HG03521 (cell line): ENCODE data around the gene AKIRIN2.
A peak's percentile ranks its signal among the peaks of the same experiment; 100 is the strongest.

Experiments used
- ATAC-seq: cut with Tn5 transposase; IDR thresholded peaks from one replicate; pipeline ENCODE4 v1.9.1; 2021; ENCODE audit warnings: mild to moderate bottlenecking, moderate library complexity; ENCODE audit not compliant: unreplicated experiment

AKIRIN2 gene

GRCh38 chr6:87658516-87658915 lies 43.5 kb downstream of the AKIRIN2 start:
- no peak for ATAC-seq

DNA sequence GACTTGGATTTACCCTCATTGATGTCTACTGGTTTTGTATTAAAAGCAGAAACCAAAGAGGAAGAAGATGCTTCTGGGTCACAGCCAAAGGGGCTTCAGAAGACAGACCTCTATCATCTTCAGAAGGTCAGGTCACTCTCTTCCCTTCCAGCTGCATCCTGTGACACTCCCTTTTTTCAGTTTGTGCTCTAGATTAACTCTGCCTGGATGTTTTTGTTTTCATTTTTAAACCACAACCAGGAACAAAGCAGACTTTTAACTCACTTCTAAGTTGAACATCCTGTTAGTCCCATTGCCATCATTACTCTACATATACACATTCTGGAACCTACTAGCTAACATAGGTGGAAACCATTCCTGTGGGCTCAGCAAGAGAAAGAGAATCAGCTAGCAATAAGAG lies 45.2 kb downstream of the AKIRIN2 start:
- peak; percentile 58 for ATAC-seq

DNA sequence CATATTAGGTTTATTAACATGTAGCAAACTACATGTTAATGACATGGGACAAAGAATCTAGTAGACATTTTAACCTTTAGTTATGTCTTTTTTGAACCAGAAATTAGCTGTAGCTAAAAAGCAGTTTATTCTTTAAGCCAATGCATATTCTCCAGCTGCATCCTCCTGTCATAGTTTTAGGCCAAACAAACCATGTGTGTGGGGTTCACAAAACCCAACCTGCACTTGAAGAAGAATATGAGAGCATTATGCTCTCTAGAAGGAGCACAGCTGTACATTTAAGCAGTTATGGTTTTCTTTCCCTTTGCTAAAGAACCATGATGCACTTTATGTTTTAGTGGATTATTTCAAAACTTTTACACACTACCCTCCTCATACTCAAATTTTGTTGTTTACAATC lies 46.2 kb downstream of the AKIRIN2 start:
- no peak for ATAC-seq

DNA sequence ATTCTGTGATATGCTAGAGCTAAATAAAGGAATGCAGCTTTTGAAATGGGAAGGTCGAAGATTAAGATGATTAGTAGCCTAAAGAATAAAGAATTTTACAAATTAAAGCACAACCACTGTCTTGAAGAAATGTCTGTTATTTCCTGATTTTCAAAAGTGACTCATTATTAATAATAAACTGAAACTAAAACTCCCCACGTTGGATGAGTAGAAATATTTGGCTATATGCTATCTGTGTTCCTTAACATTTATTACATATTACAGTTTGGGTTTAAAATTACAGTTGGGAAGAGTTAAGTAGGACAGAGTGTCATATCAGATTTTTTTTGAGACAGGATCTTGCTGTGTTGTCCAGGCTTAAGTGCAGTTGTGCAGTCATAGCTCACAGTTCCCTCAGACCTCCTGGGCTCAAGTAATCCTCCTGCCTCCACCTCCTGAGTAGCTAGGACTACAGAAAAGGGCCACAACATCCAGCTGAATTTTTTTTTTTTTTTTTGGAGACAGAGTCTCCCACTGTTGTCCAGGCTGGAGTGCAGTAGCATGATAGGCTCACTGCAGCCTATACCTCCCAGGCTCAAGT lies 47.1 kb downstream of the AKIRIN2 start:
- no peak for ATAC-seq

DNA sequence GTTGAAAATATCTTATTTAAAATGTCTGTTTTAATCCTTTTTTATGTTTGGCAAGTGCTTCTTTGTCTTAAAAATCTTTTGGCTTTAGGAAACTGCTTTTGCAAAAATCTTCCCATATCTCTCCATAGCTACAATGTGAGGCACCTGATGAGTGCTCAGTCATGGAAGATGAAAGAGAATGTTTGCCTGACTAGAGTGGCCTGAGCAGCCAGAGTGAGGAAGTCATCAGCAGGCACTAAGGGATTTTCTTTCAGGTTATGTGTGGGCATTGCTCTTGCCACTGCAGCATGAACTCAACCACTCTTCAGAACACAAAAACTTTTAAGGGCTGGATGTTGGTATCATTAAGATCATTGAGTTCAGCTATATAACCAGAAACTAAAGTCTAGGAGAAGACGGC lies 47.9 kb downstream of the AKIRIN2 start:
- no peak for ATAC-seq

DNA sequence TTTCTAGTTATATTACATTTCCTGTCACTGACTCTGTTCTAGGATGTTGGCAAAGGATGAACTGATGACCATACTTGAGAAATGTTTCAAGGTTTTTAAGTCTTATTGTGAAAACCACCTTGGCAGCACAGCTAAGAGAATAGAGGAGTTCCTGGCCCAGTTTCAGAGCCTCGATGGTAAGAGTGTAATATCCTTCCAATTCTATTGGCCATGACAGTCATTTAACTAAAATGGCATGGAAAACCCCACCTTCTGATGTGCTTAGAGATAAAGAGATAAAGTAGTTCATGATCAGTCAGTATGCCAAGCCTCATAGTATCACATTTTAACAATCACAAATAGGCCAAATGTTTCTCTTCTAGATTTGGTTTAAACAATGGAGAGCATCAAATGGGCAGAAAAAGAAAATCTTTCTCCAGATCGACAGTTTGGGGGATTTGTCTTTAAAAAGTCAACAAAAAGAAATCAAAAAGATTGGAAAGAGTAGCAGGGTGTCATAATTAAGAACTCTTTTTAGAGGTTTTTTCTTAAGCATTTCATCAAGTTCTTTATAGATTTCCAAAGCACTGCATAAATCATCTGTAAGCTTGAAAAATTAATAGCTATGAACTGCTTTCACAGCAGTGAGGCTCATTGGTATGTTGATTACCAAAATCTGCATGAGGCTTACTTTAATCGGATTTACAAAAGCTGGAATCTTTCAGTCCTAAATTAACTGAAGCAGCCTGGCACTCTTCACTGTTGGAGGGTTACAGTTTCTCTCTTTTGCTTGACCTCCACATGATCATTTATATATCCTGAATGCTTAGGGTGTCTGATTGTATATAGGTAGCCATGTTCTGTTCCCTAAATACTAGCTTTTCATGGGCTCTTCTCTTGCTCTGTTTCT lies 48.7 kb downstream of the AKIRIN2 start:
- no peak for ATAC-seq

GRCh38 chr6:87645080-87645479 lies 57.0 kb downstream of the AKIRIN2 start:
- ATAC-seq, result no peak

- ATAC-seq, result no peak
These were observed 60.9 kb downstream of the AKIRIN2 start for GRCh38 chr6:87641065-87641692.

- ATAC-seq, result no peak
These were observed 62.7 kb downstream of the AKIRIN2 start for GRCh38 chr6:87639373-87639772.

DNA sequence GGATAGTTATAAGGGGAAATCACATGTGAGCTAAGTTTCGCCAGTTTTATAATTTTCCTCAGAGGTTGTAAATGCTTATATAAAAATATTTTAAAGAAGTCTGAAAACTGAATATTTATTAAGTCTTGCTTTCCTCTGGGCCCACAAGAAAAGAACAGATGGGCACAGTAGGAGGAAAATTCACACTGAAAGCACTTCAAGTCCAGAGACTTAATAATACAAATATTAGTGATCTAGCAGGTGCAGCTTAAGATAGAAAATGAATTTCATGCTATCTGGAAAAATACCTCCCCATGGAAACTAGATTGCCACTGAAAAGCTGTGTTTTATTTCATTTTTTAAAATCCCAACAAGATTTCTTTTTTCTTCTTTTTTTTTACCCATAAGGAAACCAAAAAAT lies 64.9 kb downstream of the AKIRIN2 start:
- ATAC-seq, result no peak

GRCh38 chr6:87636315-87636714 lies 65.7 kb downstream of the AKIRIN2 start:
- ATAC-seq, result no peak

DNA sequence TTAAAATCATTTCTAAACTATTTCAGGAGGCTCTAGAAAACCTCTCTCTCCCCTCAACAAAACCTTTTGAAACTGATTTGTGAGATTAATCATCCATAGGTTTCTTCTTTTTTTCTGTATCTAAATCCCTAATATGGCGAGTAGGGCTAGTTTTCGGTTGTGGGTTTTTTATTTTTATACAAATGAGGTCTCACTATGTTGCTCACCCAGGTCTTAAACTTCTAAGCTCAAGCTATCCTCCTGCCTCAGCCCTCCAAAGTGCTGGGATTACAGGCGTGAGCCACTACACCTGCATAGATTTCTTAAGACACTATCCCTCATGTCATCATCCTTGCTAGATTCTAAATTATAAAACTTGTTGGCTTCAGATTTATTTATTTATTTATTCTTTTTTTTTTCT lies 68.2 kb downstream of the AKIRIN2 start:
- no peak for ATAC-seq

DNA sequence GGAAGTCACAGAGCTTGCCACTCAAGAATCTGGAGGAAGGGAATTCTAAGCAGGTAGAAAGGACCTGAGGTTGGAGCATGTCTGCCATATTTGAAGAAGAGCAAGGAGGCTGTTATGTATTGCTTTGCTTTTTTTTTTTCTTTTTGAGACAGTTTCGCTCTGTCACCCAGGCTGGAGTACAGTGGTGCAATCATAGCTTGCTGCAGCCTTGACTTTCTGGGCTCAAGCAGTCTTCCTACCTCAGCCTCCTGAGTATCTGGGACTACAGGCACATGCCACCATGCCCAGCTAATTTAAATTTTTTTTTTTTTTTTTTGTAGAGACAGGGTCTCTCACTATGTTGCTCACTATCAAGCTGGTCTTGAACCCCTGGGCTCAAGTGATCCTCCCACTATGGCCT lies 71.3 kb downstream of the AKIRIN2 start:
- ATAC-seq, result no peak

- ATAC-seq, result no peak
These were observed 73.2 kb downstream of the AKIRIN2 start for GRCh38 chr6:87628881-87629280.

DNA sequence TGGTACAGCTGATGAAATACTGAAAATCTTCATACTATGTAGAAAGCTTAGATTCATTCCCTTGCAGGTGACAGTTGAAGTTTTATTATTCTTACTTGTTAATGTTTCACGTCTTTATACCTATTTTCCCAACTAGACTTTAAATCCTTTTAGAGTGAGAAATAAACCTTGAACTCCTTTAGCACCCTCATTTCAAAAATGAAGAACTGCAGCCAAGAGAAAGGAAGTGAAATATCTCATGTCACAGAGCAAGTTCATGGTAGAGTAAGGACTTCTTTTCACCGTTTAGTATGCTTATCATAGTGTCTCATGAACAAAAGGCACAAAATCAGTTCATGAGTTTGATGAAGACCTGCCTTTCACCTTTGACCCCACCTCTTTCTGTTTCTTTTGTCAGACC lies 73.6 kb downstream of the AKIRIN2 start:
- no peak for ATAC-seq
